Fibroblast of peridontal ligament (primary cell): ENCODE results near the gene OR14I1.
"Not testable (repeated sequence)": the region's sequence is repeated elsewhere in the genome, so short reads cannot be mapped to it uniquely, and the experiment has no call there.

Experiments used
- DNase-seq: peaks from one replicate; pipeline ENCODE4 v3.0.0-alpha.2; 2010; ENCODE audit errors: extremely low read depth

The OR14I1 gene

GRCh38 chr1:248688527-248689298 is 13.9 kb downstream of the OR14I1 start:
- DNase-seq, result no peak

- DNase-seq, result no peak
Observed at GRCh38 chr1:248686815-248687214, 15.8 kb downstream of the OR14I1 start.

GRCh38 chr1:248681651-248682050 is 20.9 kb downstream of the OR14I1 start:
- DNase-seq, result no peak

GRCh38 chr1:248670003-248670402 is 32.6 kb downstream of the OR14I1 start:
- DNase-seq, result no peak

GRCh38 chr1:248663453-248664328 is 38.9 kb downstream of the OR14I1 start:
- DNase-seq, result not testable (repeated sequence)

GRCh38 chr1:248656797-248657196 is 45.8 kb downstream of the OR14I1 start:
- not testable (repeated sequence) for DNase-seq

- not testable (repeated sequence) for DNase-seq
Observed at GRCh38 chr1:248655354-248655753, 47.2 kb downstream of the OR14I1 start, which contains the start of gene OR2T27. Gene OR2T27 (minus strand): TSS chr1:248655528. CDS start chr1:248650884, 4,644 bp downstream.
